Measurements from ENCODE around the gene NPAS3.

NPAS3 gene

DNA sequence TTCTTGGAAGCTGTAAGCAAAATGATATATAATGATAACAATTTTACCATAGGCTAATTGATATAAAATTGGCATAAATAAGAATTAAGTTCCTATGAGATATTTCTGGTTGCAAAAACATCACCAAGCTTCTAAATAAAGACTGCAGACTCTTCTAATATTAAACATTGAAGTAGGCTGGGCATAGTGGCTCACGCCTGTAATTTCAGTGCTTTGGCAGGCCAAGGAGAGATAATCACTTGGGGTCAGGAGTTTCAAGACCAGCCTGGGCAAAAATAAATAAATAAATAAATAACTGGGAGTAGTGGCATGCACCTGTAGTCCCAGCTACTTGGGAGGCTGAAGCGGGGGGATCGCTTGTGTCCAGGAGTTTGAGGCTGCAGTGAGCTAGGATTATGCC lies 71.8 kb downstream of the NPAS3 start:
- TF ChIP-seq, protein P1, sequence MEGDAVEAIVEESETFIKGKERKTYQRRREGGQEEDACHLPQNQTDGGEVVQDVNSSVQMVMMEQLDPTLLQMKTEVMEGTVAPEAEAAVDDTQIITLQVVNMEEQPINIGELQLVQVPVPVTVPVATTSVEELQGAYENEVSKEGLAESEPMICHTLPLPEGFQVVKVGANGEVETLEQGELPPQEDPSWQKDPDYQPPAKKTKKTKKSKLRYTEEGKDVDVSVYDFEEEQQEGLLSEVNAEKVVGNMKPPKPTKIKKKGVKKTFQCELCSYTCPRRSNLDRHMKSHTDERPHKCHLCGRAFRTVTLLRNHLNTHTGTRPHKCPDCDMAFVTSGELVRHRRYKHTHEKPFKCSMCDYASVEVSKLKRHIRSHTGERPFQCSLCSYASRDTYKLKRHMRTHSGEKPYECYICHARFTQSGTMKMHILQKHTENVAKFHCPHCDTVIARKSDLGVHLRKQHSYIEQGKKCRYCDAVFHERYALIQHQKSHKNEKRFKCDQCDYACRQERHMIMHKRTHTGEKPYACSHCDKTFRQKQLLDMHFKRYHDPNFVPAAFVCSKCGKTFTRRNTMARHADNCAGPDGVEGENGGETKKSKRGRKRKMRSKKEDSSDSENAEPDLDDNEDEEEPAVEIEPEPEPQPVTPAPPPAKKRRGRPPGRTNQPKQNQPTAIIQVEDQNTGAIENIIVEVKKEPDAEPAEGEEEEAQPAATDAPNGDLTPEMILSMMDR (IDR thresholded peaks at IDR 0.05): no peak
- no peak for TF ChIP-seq ZFX (IDR thresholded peaks at IDR 0.05; ENCODE audit: borderline replicate concordance)
- H3K27ac ChIP-seq: no peak overlapping the region

DNA sequence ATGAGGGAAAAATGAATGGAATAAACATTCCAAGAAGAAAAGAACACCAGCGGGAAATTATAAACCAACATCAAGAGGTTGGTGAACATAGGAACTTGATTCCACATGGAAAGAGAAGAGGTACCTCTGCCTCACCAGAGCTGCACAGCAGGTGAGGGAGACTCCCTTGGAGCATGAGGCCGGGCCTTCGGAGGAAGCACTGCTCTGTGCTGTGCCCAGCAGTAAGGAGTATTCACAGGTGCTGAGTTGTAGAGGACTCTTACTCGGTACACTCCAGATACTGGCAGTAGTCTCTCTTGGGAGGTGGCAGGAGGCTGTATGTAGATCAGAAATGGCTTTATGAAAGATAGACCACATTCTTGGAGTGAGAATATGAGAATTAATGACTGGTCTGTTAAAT lies 76.0 kb downstream of the NPAS3 start:
- H3K27ac ChIP-seq: no peak overlapping the region
- TF ChIP-seq, protein P1 (IDR thresholded peaks at IDR 0.05): no peak
- no peak for TF ChIP-seq ZFX (IDR thresholded peaks at IDR 0.05; ENCODE audit: borderline replicate concordance)

DNA sequence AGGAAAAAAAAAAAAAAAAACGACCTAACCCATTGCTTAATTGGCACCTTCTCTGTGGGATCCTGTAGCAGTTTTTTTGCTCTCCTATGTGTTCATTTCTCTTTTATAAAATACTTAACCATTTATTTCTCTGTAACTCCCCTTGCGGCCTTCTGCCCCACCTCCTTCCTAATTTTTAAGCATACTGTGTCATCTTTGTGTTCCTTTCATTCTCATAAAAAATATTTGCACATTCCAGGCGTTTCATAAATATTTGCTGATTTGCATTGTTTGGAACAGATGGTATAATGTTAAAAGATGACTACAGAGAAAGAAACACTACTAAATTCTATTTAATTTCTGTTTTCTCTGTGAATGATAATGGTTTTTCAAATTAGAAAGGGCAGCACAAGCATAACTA lies 77.9 kb downstream of the NPAS3 start:
- TF ChIP-seq, protein P1 (IDR thresholded peaks at IDR 0.05): no peak
- TF ChIP-seq ZFX (IDR thresholded peaks at IDR 0.05; ENCODE audit: borderline replicate concordance): no peak
- H3K27ac ChIP-seq: no peak overlapping the region

DNA sequence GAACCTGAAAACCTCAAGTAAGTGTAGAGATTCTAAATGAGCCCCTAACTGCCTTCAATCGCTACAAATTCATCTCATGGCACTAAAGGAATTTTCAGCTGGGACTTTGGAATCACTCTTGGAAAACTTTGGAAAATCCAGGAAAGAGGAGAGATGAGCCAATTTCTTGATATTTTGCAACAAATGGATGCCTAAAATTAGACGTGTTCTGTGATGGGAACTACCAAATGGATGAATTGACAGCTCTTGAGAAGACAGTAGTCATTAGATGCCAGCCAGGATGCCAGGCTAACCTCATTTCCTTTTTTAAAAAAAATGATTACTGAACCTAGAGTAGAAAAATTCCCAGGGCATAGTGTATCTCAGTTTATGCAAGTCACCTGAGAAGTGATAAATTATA lies 78.3 kb downstream of the NPAS3 start:
- no peak overlapping the region for H3K27ac ChIP-seq
- TF ChIP-seq ZFX (IDR thresholded peaks at IDR 0.05; ENCODE audit: borderline replicate concordance): no peak
- TF ChIP-seq, protein P1 (IDR thresholded peaks at IDR 0.05): no peak

DNA sequence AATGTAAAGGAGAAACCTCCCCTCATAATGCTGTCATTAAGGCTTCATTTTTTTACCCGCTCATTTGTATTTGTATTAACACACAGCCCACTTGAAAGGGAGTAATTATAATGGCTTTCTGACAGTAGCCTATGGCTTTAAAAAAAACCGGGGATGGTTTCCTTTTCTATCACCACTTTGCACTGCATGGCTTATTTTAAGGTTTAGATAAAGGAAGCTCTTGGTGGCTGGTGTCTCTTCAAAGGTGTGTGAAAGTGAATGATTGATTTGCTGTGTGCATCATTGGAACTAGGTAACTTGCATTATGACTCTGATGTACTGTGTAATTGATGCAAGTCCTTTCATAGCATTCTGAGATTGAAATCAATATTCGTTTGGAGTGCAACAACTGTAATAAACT lies 80.7 kb downstream of the NPAS3 start:
- TF ChIP-seq, protein P1 (IDR thresholded peaks at IDR 0.05): no peak
- no peak for TF ChIP-seq ZFX (IDR thresholded peaks at IDR 0.05; ENCODE audit: borderline replicate concordance)
- H3K27ac ChIP-seq: no peak overlapping the region

DNA sequence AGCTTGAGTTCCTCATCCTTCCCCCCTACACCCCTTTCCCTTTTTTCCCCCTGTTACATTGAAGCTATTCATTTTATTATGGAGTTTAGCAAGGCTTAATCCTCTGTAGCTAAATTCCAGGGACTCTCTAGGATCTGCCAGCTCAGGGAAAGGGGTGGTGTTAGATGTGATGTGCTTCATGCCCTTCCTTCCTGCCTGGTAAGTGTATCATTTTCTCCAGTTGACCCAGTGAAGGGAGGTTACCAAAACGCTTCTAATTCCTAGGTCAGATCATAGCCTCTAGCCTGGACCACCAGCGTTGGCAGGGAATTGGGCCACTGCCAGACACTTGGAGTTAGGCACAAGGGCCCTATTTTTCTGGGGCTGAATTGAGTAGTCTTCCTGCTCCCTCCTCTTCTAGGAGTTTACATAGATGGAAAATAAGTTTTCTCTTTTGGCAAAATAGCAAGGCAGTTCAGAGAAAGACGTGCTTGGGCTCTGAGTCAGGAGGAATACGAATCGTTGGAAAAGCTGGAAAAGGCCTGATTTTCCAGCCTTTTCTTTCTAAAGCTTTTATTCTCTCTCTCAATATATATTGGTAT lies 88.3 kb downstream of the NPAS3 start:
- no peak for TF ChIP-seq ZFX (IDR thresholded peaks at IDR 0.05; ENCODE audit: borderline replicate concordance)
- TF ChIP-seq, protein P1 (IDR thresholded peaks at IDR 0.05): no peak
- no peak overlapping the region for H3K27ac ChIP-seq

DNA sequence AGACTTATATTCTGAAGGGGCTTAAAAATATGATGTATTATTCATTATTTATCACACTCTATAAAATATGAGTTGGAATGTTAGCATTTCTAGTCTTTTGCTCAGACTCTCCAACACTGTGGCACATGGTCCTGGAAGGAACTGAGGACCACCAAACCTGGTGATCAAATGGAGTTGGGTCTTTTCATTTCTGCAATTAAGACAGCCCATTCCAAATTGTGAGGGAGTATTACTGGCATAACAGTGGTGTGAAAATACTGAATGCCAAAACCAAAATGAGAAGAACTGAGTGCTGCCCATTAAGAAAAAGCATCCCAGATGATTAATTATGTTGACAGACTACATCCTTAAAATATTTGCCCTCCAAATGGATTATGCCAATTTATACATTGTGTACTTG lies 90.8 kb downstream of the NPAS3 start:
- H3K27ac ChIP-seq: no peak overlapping the region
- TF ChIP-seq, protein P1 (IDR thresholded peaks at IDR 0.05): no peak
- no peak for TF ChIP-seq ZFX (IDR thresholded peaks at IDR 0.05; ENCODE audit: borderline replicate concordance)

Data from 22Rv1 (cell line).